H1 (cell line): ENCODE data around the gene CAPZA2. TPM values are rescaled to one million over a fixed set of nuclear protein-coding genes. Genes with fewer than 3 reads are reported as not detected.

Source experiments
- CTCF ChIA-PET: fragments of 300-600 bp; sonication (Branson Sonifier 250); formaldehyde crosslinking; loops from one replicate; lab custom pipeline; 2021; ENCODE audit not compliant: partially characterized antibody; lab: Charles Lee
- POLR2A ChIA-PET: fragments of 300-600 bp; sonication (Branson Sonifier 250); formaldehyde crosslinking; loops from one replicate; lab custom pipeline; 2021; ENCODE audit warnings: inconsistent platforms; ENCODE audit not compliant: partially characterized antibody; lab: Charles Lee
- DNase-seq, 2 experiments: peaks; one replicate each; pipeline versions ENCODE4 v3.0.0 to v3.0.0-alpha.2; 2010 to 2022; ENCODE audit warnings: low spot score in 2 of 2, low read depth in 1 of 2, mixed read lengths in 1 of 2
- FAIRE-seq: peaks from 2 replicates; lab custom pipeline; 2011; peaks lifted over from hg19 to GRCh38; lab: Jason Lieb, UNC
- H2AFZ ChIP-seq: 2 replicates; pipeline ENCODE4 v1.8.1; 2012; ENCODE audit warnings: low read length, inconsistent platforms
- H2AK5ac ChIP-seq: 2 replicates; pipeline ENCODE4 v1.6.1; 2013; ENCODE audit warnings: low read depth, low read length
- H2BK120ac ChIP-seq: replicated peaks from 2 replicates; pipeline ENCODE3; 2013; ENCODE audit warnings: low read depth, low read length, inconsistent platforms
- H2BK12ac ChIP-seq: 2 replicates; pipeline ENCODE4 v1.6.1; 2013; ENCODE audit warnings: low read depth, low read length
- H2BK15ac ChIP-seq: 2 replicates; pipeline ENCODE4 v1.6.1; 2013; ENCODE audit warnings: low read length
- H2BK20ac ChIP-seq: 2 replicates; pipeline ENCODE4 v1.6.1; 2013; ENCODE audit warnings: low read length
- H2BK5ac ChIP-seq: 2 replicates; pipeline ENCODE4 v1.6.1; 2013; ENCODE audit warnings: low read depth, low read length
- H3K14ac ChIP-seq: 2 replicates; pipeline ENCODE4 v1.6.1; 2013; ENCODE audit warnings: inconsistent platforms; ENCODE audit not compliant: insufficient read length
- H3K18ac ChIP-seq: 2 replicates; pipeline ENCODE4 v1.6.1; 2013; ENCODE audit warnings: low read length; ENCODE audit errors: extremely low read depth
- H3K23ac ChIP-seq: 2 replicates; pipeline ENCODE4 v1.6.1; 2013; ENCODE audit warnings: inconsistent platforms; ENCODE audit not compliant: insufficient read length
- H3K23me2 ChIP-seq: 2 replicates; pipeline ENCODE4 v1.6.1; 2013; ENCODE audit warnings: low read depth, low read length
- H3K27ac ChIP-seq: 2 replicates; pipeline ENCODE4 v1.6.1; 2011; ENCODE audit warnings: low read depth, low read length, inconsistent platforms
- H3K27me3 ChIP-seq, 4 experiments: replicated peaks in 1 of 4; 1 replicate in 1 of 4; 2 replicates in 3 of 4; pipeline versions ENCODE4 v1.6.1 to v1.8.1; 2011 to 2013; ENCODE audit warnings: low read length in 3 of 4, mild to moderate bottlenecking in 3 of 4, inconsistent platforms in 2 of 4, mixed read lengths in 2 of 4, moderate library complexity in 1 of 4; ENCODE audit not compliant: control insufficient read depth in 3 of 4, insufficient read depth in 3 of 4; ENCODE audit errors: extremely low read depth in 1 of 4
- H3K36me3 ChIP-seq, 4 experiments: 2 replicates each; pipeline versions ENCODE4 v1.6.1 to v1.8.1; 2011 to 2013; ENCODE audit warnings: mild to moderate bottlenecking in 4 of 4, low read length in 3 of 4, moderate library complexity in 2 of 4, control low read depth in 1 of 4, inconsistent platforms in 1 of 4; ENCODE audit not compliant: insufficient read depth in 4 of 4, control insufficient read depth in 2 of 4
- H3K4ac ChIP-seq: replicated peaks from 2 replicates; pipeline ENCODE3; 2013; ENCODE audit warnings: low read length, low read depth, mixed read lengths, inconsistent platforms; ENCODE audit not compliant: insufficient read length
- H3K4me1 ChIP-seq, 4 experiments: replicated peaks in 1 of 4; 1 replicate in 1 of 4; 2 replicates in 3 of 4; pipeline versions ENCODE4 v1.6.1 to v1.8.1; 2011 to 2013; ENCODE audit warnings: low read length in 3 of 4, inconsistent platforms in 2 of 4, mixed read lengths in 1 of 4; ENCODE audit not compliant: insufficient read depth in 4 of 4, control insufficient read depth in 3 of 4
- H3K4me2 ChIP-seq, 2 experiments: 2 replicates each; pipeline versions ENCODE4 v1.6.1 to v1.8.1; 2011 to 2013; ENCODE audit warnings: low read depth in 2 of 2, low read length in 2 of 2, control low read depth in 1 of 2, inconsistent platforms in 1 of 2, mild to moderate bottlenecking in 1 of 2; ENCODE audit not compliant: insufficient read depth in 1 of 2
- H3K4me3 ChIP-seq, 4 experiments: fragments of 200-600, 300-600 bp in 1 of 4; sonication (generic), shearing (Covaris generic), sonication (Bioruptor Twin) in 1 of 4; 2 replicates each; pipeline versions ENCODE4 v1.5.1 to v1.8.1; 2011 to 2016; ENCODE audit warnings: low read length in 4 of 4, low read depth in 3 of 4, control low read depth in 2 of 4, inconsistent platforms in 2 of 4, mild to moderate bottlenecking in 2 of 4, mixed read lengths in 1 of 4, moderate library complexity in 1 of 4; ENCODE audit not compliant: insufficient read depth in 2 of 4; ENCODE audit errors: extremely low read depth in 1 of 4
- H3K56ac ChIP-seq: replicated peaks from 2 replicates; pipeline ENCODE3; 2013; ENCODE audit warnings: low read depth, mild to moderate bottlenecking, mixed read lengths, low read length, inconsistent platforms; ENCODE audit not compliant: insufficient read length
- H3K79me1 ChIP-seq: 2 replicates; pipeline ENCODE4 v1.6.1; 2013; ENCODE audit warnings: low read depth, low read length, control low read depth
- H3K79me2 ChIP-seq, 2 experiments: 2 replicates each; pipeline versions ENCODE4 v1.6.1 to v1.8.1; 2012 to 2013; ENCODE audit warnings: low read length in 2 of 2, mild to moderate bottlenecking in 2 of 2, inconsistent platforms in 1 of 2; ENCODE audit not compliant: insufficient read depth in 2 of 2, control insufficient read depth in 1 of 2
- H3K9ac ChIP-seq, 4 experiments: replicated peaks in 1 of 4; 1 replicate in 1 of 4; 2 replicates in 3 of 4; pipeline versions ENCODE4 v1.6.1 to v1.8.1; 2011 to 2013; ENCODE audit warnings: low read depth in 3 of 4, low read length in 3 of 4, control low read depth in 2 of 4, mild to moderate bottlenecking in 2 of 4, moderate library complexity in 2 of 4, inconsistent platforms in 1 of 4; ENCODE audit errors: extremely low read depth in 1 of 4
- H3K9me3 ChIP-seq, 2 experiments: 2 replicates each; pipeline versions ENCODE4 v1.6.1 to v1.8.1; 2012 to 2013; ENCODE audit warnings: mild to moderate bottlenecking in 2 of 2, moderate library complexity in 2 of 2, control low read depth in 1 of 2, inconsistent platforms in 1 of 2, low read depth in 1 of 2, low read length in 1 of 2, mixed read lengths in 1 of 2; ENCODE audit not compliant: insufficient read depth in 2 of 2
- H4K20me1 ChIP-seq, 2 experiments: replicated peaks in 1 of 2; 2 replicates each; pipeline versions ENCODE3 to v1.8.1; 2011 to 2013; ENCODE audit warnings: inconsistent platforms in 2 of 2, low read length in 2 of 2, mild to moderate bottlenecking in 1 of 2; ENCODE audit not compliant: insufficient read depth in 2 of 2, control insufficient read depth in 1 of 2
- H4K5ac ChIP-seq: 2 replicates; pipeline ENCODE4 v1.6.1; 2013; ENCODE audit warnings: low read length, low read depth, mixed read lengths, inconsistent platforms; ENCODE audit not compliant: insufficient read length
- H4K8ac ChIP-seq: 2 replicates; pipeline ENCODE4 v1.8.0; 2013; ENCODE audit warnings: mild to moderate bottlenecking, moderate library complexity, low read length, inconsistent platforms; ENCODE audit not compliant: insufficient read depth; ENCODE audit errors: extremely low read depth
- H4K91ac ChIP-seq: replicated peaks from 2 replicates; pipeline ENCODE3; 2013; ENCODE audit warnings: low read length, mixed read lengths, inconsistent platforms; ENCODE audit not compliant: insufficient read length
- KDM5A ChIP-seq: fragments of 200-600 bp; IDR thresholded peaks from 2 replicates; pipeline ENCODE4 v1.7.1; 2012; ENCODE audit warnings: mild to moderate bottlenecking, low read length, inconsistent platforms, mixed read lengths
- WGBS, 2 experiments: shearing (Covaris generic) in 1 of 2; methylation state at CpG; one replicate each; pipeline versions ENCODE4 v1.1.6 to v1.1.7; 2013 to 2015; ENCODE audit warnings: low lambda C conversion rate in 2 of 2, mixed read lengths in 2 of 2, inconsistent platforms in 1 of 2, low coverage in 1 of 2, missing lambda C conversion rate in 1 of 2; ENCODE audit not compliant: insufficient replicate concordance in 2 of 2, insufficient coverage in 1 of 2, insufficient read length in 1 of 2; ENCODE audit errors: extremely low coverage in 1 of 2, missing lambda C conversion rate in 1 of 2; 5-methylcytosine and 5-hydroxymethylcytosine counted together
- polyA plus RNA-seq, 7 experiments: library from polyadenylated mRNA; depleted of rRNA in 3 of 7; stranded (reverse) in 5 of 7; unstranded in 2 of 7; fragments of >200 nt in 5 of 7; fragments of 200-250 nt in 2 of 7; gene quantifications; 1 replicate in 5 of 7; 2 replicates in 1 of 7; 4 replicates in 1 of 7; pipeline versions ENCODE4 v1.2.1 to v1.2.3, GENCODE V29; 2011 to 2013; ENCODE audit warnings: missing spikeins in 2 of 7, mixed read lengths in 2 of 7
- total RNA-seq: library from RNA; stranded (reverse); fragmentation: NEBNext Ultra II Directional; extraction: Animal tissue kit (Norgen Biotek cat#: 25700); gene quantifications from 2 replicates; pipeline ENCODE4 v1.2.1, GENCODE V29; 2021

Gene CAPZA2
- total and polyA plus RNA-seq, 2 of the 8 experiments (the other 6 are each of a cell fraction or from before 2014, with no cell fraction given) = 33.2 to 145 TPM

- H3K9ac ChIP-seq = no peak overlapping the region
- H4K20me1 ChIP-seq = peaks cover 0 to 2% of the 10 kb centered on the region in 2 experiments
- H3K4me1 ChIP-seq = peaks cover 0 to 18% (median 9%) of the 10 kb centered on the region in 4 experiments
- no peak overlapping the region for H2AFZ ChIP-seq
- no peak overlapping the region for H4K8ac ChIP-seq
- H3K9me3 ChIP-seq = no peaks in the 10 kb centered on the region
- no peak overlapping the region for H3K56ac ChIP-seq
- TF ChIP-seq KDM5A = no peak
- H2BK20ac ChIP-seq = no peak overlapping the region
- no peak overlapping the region for H3K18ac ChIP-seq
- FAIRE-seq (no peak), DNase-seq (no peak)
- POLR2A ChIA-PET = no interaction called here
- no peak overlapping the region for H3K23ac ChIP-seq
- no peaks in the 10 kb centered on the region for H3K23me2 ChIP-seq
- H2BK15ac ChIP-seq = no peak overlapping the region
- H3K79me1 ChIP-seq = no peaks in the 10 kb centered on the region; the same call in 1 of the 2 replicates
- H2BK120ac ChIP-seq = no peak overlapping the region
- no peak overlapping the region for H3K27ac ChIP-seq
- no peaks in the 10 kb centered on the region for H3K36me3 ChIP-seq
- no peak overlapping the region for H3K4ac ChIP-seq
- no peak overlapping the region for H3K4me3 ChIP-seq
- no peak overlapping the region for H3K4me2 ChIP-seq
- no peak overlapping the region for H2AK5ac ChIP-seq
- WGBS, 2 experiments = 95% methylated on average over 1 of the region's 1 CpG; no CpG with 5 or more reads in 1 of the 2 experiments
- no peak overlapping the region for H2BK5ac ChIP-seq
- H4K91ac ChIP-seq = no peak overlapping the region
- no peak overlapping the region for H2BK12ac ChIP-seq
- CTCF ChIA-PET = no interaction called here
- H3K79me2 ChIP-seq = peaks cover 10 to 15% of the 10 kb centered on the region in 2 experiments; a peak in 3 of 4 replicates
- no peaks in the 10 kb centered on the region for H3K27me3 ChIP-seq
- no peak overlapping the region for H4K5ac ChIP-seq
- H3K14ac ChIP-seq = no peak overlapping the region
Observed at GRCh38 chr7:116859323-116859722, 3.1 kb upstream of the CAPZA2 start.
